SU-DHL-6 (cell line): ENCODE results near the gene SETBP1.

Experiments used
- CTCF ChIP-seq: fragments of 200-600 bp; sonication (generic); IDR thresholded peaks from one replicate; pipeline ENCODE4 v1.5.1; 2017; ENCODE audit warnings: antibody characterized with exemption, mild to moderate bottlenecking, low read length, moderate library complexity; ENCODE audit not compliant: insufficient read depth, poor library complexity, severe bottlenecking
- EZH2phosphoT487 ChIP-seq: fragments of 200-600 bp; sonication (generic), shearing (Covaris generic); conservative IDR thresholded peaks from 2 replicates; pipeline ENCODE4 v1.6.1; 2018; ENCODE audit warnings: mild to moderate bottlenecking, antibody characterized with exemption, low read length, moderate library complexity, mixed read lengths

DNA sequence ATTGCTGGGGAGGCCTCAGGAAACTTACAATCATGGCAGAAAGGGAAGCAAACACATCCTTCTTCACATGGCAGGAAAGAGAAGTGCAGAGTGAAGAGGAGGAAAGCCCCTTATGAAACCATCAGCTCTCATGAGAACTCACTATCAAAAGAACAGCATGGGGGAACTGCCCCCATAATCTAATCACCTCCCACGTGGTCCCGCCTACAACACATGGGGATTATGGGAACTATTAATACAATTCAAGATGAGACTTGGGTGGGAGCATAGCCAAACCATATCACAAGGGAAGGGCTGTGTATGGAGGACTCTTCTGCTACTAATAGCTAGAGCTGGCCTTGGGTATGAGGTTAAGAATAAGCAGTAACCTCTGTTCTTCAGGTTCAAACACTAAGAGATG is 8.8 kb upstream of the SETBP1 start:
- TF ChIP-seq CTCF = no peak
- no peak for TF ChIP-seq EZH2phosphoT487
